Measurements from ENCODE around the gene SLC13A4. TPM values are rescaled to one million over a fixed set of nuclear protein-coding genes. Genes with fewer than 3 reads are reported as not detected.

The SLC13A4 gene
- total and polyA plus RNA-seq, 2 of the 4 experiments (the other 2 are of a cell fraction) = 0.10 TPM; not detected in 1

- Histone ChIP-seq H3K4me2 (ENCODE audit: low read depth, low read length) (no peak overlapping the region), H3K14ac (replicated peaks; ENCODE audit: low read depth, low read length) (peak overlapping the region; percentile 3; the same call in 1 of the 2 replicates), H2AFZ (replicated peaks; ENCODE audit: low read length, poor library complexity) (peak overlapping the region; percentile 54), H4K5ac (ENCODE audit: low read depth, low read length) (no peak overlapping the region), H2AK5ac (ENCODE audit: low read depth, low read length) (no peak overlapping the region), H2BK20ac (ENCODE audit: low read depth, low read length) (no peak overlapping the region), H4K91ac (ENCODE audit: insufficient read depth, low read depth, low read length) (no peak overlapping the region), H3K4me1 (ENCODE audit: control insufficient read depth, insufficient read depth, low read length) (peaks cover 17% of the 10 kb centered on the region), H3K36me3 (ENCODE audit: control insufficient read depth, insufficient read depth, low read length) (no peaks in the 10 kb centered on the region), H2BK120ac (ENCODE audit: low read depth, low read length) (0 out of 2 replicates have a peak overlapping the region, but pooled peaks have one; percentile 26), H2BK15ac (ENCODE audit: low read depth, low read length) (peak overlapping the region; percentile 11; the same call in 1 of the 3 replicates), H3K27ac (ENCODE audit: insufficient read depth, low read length) (no peak overlapping the region), H3K18ac (ENCODE audit: low read depth, low read length) (no peak overlapping the region), H3K4ac (ENCODE audit: low read depth, low read length) (no peak overlapping the region), H3K9me3 (ENCODE audit: control insufficient read depth, insufficient read depth, low read length) (no peaks in the 10 kb centered on the region), H2BK5ac (ENCODE audit: low read depth, low read length, poor library complexity, severe bottlenecking) (no peak overlapping the region), H4K20me1 (ENCODE audit: insufficient read depth, low read length) (no peaks in the 10 kb centered on the region), H3K79me1 (ENCODE audit: low read depth in 1 of 2, low read length in 2 of 2) (peaks cover 0 to 5% of the 10 kb centered on the region in 2 experiments; a peak in 1 of 4 replicates), H3K4me3 (ENCODE audit: insufficient read depth, low read depth, low read length) (no peak overlapping the region), H3K23ac (ENCODE audit: low read depth, low read length) (no peak overlapping the region), H3K27me3 (ENCODE audit: control insufficient read depth, insufficient read depth, low read length) (no peaks in the 10 kb centered on the region), H2AK9ac (replicated peaks; ENCODE audit: low read depth, low read length, poor library complexity) (no peak overlapping the region), H4K8ac (ENCODE audit: low read depth in 2 of 2, low read length in 2 of 2) (no peak overlapping the region), H3K9ac (ENCODE audit: low read depth, low read length) (no peak overlapping the region), H3K9me1 (ENCODE audit: insufficient read depth, low read length) (peaks cover 15% of the 10 kb centered on the region), H3K56ac (ENCODE audit: extremely low read depth, insufficient read depth, low read length) (no peak overlapping the region)
- ChIA-PET POLR2A (ENCODE audit: unreplicated experiment) (no interaction called here), CTCF (no interaction called here)
- in situ Hi-C loops (cut with MboI; ENCODE audit: low sequenced_read_pairs) = no loop called here
- no TSS peak for BruUV-seq (replicated peaks)
- dilution Hi-C loops (cut with HindIII; ENCODE audit: low sequenced_read_pairs, unreplicated experiment) = no loop called here
- no CpG with 5 or more reads among the region's 2 CpGs for WGBS, 2 experiments (ENCODE audit: extremely low coverage in 2 of 2, insufficient read length in 1 of 2)
- intact Hi-C loops (cut with micrococcal nuclease) = no loop called here
- no peak for DNase-seq
- TF ChIP-seq MAZ (IDR thresholded peaks at IDR 0.05; ENCODE audit: borderline replicate concordance, low read depth, low read length) (no peak), RAD21 (IDR thresholded peaks at IDR 0.05; ENCODE audit: low read length) (no peak), SMC3 (IDR thresholded peaks at IDR 0.05; ENCODE audit: low read depth, low read length) (no peak), CEBPB (IDR thresholded peaks at IDR 0.05; ENCODE audit: low read depth, low read length) (no peak), MXI1 (IDR thresholded peaks at IDR 0.05; ENCODE audit: borderline replicate concordance, low read depth, low read length) (no peak), RCOR1 (IDR thresholded peaks at IDR 0.05; ENCODE audit: insufficient replicate concordance, low read length) (no peak), NFE2L2 (IDR thresholded peaks at IDR 0.05; ENCODE audit: low read depth, low read length) (no peak)
- TF ChIP-seq, protein P1, sequence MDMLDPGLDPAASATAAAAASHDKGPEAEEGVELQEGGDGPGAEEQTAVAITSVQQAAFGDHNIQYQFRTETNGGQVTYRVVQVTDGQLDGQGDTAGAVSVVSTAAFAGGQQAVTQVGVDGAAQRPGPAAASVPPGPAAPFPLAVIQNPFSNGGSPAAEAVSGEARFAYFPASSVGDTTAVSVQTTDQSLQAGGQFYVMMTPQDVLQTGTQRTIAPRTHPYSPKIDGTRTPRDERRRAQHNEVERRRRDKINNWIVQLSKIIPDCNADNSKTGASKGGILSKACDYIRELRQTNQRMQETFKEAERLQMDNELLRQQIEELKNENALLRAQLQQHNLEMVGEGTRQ (IDR thresholded peaks at IDR 0.05; ENCODE audit: low read depth, low read length) = no peak
- TF ChIP-seq, protein P2, sequence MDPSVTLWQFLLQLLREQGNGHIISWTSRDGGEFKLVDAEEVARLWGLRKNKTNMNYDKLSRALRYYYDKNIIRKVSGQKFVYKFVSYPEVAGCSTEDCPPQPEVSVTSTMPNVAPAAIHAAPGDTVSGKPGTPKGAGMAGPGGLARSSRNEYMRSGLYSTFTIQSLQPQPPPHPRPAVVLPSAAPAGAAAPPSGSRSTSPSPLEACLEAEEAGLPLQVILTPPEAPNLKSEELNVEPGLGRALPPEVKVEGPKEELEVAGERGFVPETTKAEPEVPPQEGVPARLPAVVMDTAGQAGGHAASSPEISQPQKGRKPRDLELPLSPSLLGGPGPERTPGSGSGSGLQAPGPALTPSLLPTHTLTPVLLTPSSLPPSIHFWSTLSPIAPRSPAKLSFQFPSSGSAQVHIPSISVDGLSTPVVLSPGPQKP (IDR thresholded peaks at IDR 0.05; ENCODE audit: borderline replicate concordance, low read depth, low read length) = no peak
- ATAC-seq (ENCODE audit: low read depth) = no peak
Measured at GRCh38 chr7:135741905-135742304, 13.9 kb upstream of the SLC13A4 start.

Measured in IMR-90 (cell line).